ENCODE data around the gene COMP.
"Not testable (repeated sequence)": the region's sequence is repeated elsewhere in the genome, so short reads cannot be mapped to it uniquely, and the experiment has no call there.

Gene COMP

DNA sequence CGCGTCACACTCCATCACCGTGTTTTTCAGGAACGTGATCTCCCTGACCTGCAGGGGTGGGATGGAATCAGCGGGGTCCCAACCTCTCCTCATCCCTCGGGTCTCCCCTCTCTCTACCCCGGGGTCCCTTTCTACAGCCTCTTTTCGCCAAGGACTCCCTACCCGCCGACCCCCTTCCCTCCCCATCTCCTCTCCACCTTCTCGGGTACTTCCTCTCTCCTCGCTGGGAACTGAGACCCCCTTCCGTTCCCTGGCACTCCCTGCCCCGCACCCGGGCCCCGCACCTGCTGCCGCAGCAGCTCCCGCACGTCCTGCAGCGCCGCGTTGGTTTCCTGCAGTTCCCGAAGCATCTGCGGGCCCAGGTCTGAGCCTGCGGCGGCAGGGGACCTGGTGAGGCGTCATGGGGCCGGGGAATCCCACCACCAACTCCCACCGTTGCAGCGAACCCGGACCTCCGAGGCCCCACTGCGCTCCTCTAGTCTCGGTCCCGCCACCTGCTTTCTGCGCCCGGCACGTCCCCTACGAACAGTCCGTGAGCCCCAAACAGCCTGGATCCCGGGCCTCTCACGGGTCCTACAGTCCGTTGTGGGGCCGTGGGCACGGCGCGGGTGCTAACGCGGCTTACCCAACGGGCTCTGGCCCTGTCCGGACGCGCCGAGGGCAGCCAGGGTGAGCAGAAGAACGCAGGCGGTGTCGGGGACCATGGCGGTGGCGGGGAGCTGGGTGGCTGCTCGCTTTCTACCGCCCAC, at the start of gene COMP:
TSS of gene COMP (minus strand) at position 740 of the 749 bp plus-strand sequence. CDS start at position 704, 36 bp downstream.
- DNase-seq (ENCODE audit: low read depth) = no peak

DNA sequence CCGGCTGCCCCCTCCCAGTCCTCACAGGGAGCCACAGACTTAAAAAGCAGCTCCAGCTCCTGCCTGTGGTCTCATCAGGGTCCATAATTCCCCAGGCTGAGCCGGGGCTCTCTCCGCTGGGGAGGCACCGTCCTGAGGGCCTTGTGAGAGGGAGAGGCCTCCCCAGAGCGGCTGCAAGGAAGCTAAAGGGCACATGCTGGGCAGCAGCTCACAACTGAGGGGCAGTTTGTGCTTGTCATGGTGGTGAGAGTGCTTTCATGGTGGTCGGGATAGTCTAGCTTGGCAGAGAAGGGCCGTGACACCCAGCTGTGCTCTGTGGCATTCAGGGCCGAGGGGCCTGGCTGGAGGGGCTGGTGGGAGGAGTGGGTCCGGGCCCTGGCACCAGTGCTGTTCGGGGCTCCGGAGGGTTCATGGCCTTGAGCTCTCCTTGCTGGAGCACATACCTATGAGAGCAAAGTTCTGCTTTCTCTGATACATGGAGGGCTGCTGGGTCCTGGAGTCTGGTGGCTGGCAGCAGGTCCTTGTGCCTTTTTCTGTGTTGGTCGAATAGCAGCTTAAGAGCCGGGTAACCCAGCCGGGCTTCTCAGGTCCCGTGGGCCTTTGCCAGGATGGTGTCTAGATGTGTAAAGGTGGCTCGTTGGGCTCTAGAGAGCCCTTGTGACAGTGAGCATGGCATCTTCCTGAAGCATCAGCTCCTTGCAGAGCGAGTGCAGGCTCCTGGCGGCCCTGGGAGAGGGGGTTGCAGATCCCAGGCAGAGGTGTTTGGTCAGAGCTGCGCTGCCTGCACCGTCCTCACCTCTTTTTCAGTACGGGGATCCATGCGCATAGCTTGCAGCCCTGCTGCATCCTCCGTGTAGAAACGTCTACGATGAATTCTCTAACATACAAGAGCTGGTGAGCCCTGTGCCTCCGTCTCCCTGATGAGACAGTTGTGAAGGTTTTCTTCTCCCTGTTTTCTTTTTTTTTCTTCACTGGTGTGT, 49.5 kb upstream of the COMP start:
- DNase-seq (ENCODE audit: low read depth) = no peak

DNA sequence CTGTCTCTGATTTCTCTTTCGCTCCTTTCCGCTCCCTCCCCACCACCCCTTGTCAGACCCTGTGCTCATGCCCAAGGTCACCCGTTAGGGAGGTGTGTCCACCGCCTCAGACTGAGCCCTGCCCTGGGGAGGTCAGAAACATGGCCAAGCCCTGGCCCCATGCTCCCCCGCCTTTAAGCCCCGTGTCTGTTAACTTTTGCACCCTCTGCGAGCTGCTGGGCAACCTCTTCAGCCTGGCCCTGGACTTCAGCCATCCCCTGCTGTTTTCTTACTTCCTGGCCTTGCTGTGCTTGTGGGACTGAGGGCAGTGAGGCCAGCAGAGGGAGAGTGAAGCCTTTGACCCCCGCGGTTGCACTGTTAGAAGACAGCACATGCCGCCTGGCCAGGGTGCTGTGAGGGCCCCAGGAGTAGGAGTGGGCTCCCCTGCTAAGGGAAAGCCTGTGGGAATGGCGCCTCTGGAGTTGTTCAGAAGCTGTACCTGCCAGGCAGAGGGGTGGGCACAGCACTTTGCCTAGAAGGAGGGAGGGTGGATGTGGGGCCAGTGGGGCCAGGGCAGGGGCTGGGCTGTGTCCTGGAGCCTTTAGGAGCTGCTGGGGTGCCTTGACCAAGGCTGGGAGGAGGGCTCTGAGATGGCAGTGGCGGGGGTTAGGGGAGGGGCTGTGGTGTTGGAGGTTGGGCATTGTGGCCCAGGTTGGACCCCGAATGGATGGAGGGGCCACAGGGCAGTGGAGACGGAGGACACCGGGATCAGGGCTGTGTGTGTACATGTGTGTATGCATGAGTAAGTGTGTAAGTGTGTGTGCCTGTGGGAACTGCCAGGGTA, 48.6 kb upstream of the COMP start:
- no peak for DNase-seq (ENCODE audit: low read depth)

DNA sequence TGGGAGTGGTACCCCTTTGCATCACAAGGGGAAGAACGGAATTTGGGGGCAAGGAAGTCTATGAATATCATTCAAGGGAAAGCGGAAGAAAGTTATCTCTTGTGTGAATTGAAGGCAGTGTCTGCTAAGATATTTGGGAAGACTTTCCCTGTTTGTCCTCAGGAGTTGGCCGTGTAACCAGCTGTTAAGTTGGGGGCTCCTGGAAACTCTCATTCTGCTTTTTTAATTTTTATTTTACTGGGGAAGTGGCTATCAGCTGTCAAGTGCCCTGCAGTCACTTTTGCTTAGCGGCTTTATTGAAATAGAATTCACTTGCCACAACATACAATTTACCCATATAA, 43.5 kb upstream of the COMP start:
- DNase-seq (ENCODE audit: low read depth) = no peak

DNA sequence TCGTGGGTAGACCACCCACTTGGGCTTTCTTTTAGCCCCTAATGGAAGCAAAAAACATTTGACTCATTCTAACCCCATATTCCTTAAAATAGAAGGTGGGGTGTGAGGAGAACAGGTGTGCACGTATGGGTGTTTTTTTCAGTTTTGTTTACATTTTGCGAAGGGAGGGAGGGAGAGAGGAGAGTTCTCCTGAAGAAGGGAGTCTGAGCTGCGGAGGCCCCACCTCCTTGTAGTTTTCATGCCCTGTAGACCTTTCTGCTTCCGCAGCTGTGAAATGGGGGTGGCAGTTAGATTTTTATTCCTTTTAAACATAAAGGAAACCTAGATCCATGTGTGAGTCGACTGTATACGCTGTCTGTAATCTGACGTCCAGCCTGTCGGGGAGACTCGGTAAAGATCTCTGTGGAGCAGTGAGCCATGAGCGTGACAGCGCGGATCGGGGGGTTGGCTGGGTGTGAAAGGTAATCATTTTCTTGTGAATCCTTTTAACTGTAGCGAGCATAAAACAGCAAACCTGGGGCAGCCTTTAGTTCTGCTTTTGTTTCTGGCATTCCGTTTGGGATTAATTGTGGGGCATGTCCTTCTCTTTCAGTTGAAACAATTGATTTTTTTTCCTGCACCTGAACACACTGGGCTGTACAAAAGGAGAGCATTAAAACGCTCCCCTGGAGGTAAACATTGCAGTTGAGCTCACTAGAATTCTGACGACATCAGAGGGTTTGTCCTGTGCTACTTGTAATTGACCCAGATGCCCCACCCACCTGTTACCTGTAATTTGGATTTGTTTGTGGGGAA, 42.9 kb upstream of the COMP start:
- DNase-seq (ENCODE audit: low read depth) = no peak

DNA sequence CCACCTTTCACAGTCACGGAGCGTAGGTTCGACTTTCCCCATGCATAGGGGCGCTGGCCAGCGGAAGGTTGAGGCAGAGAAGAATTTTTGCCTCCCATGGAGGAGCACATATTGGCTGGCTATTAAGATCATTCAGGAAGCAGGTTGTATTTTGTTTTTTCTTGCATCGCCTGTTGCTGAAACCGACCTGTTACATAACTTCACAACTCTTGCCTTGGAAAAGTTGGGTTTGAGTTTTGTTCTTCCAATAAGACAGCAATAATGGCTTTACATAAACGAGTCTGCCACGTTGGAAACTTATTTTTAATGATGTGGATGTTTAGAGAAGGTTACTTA, 42.0 kb upstream of the COMP start:
- no peak for DNase-seq (ENCODE audit: low read depth)

DNA sequence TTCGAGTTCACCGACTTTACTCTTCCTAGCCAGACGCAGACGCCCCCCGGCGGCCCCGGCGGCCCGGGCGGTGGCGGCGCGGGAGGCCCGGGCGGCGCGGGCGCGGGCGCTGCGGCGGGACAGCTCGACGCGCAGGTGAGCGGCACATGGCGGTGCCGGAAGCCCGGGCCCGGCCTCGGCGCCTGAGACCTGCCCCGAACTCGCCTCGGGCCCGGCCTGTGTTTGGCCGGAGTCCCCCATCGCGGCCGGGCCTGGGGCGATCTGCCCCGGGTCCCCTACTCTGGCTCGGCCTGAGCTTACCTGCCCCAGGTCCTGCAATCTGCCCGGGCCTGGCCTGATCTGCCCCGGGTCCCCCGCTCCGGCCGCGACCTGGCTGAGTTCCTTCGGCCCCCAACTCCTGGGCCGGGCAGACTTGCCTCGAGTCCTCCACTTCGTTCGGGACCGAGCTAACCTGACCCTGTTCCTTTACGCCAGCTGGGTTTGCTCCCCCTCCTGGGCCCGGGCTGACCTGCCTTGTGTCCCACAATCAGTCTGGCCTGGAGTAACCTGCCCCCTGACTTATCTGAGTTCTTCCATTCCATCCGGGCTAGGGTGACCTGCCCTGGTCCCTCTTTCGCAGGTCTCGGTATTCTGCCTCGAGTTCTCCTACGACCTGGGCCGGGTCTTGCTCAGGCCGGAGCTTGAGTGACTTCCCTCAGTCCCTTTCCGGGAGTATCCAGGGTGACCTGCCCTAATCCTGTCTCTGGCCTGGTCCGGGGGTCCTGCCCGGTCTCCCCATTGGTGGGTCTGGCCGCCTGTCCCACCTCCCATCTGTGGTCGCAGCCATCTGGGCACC, 41.4 kb upstream of the COMP start:
- no peak for DNase-seq (ENCODE audit: low read depth)

DNA sequence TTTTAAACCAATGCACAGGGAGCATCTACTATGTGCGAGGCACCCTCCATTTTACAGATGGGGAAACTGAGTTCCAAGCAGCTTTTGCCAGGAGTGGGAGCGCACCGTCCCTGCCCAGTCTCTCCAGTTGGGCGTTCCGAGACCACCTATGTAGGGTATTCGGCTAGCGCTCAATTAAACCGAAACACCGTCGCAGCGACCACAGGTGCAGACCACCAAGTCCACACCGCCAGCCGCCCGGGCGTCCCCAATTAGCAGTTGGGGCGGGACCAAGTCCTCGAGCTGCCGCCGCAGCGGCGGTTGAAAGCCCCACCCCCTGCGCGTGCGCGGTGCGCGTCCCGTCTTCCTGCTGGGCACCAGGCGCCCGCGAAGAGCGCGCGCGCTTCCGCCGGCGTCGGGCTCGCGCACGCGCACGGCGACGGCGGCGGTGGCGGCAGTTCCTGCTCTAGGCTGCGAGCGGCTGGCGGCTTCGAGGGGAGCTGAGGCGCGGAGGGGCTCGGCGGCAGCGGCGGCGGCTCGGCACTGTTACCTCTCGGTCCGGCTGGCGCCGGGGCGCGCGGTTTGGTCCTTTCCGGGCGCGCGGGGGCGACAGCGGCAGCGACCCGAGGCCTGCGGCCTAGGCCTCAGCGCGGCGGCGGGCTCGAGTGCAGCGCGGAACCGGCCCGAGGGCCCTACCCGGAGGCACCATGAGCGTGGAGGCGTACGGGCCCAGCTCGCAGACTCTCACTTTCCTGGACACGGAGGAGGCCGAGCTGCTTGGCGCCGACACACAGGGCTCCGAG, 40.6 kb upstream of the COMP start, which contains the start of gene UPF1:
TSS of gene UPF1 (plus strand) at position 436 of the 782 bp plus-strand sequence. CDS start at position 687, 251 bp downstream.
- DNase-seq (ENCODE audit: low read depth) = peak; percentile 52

DNA sequence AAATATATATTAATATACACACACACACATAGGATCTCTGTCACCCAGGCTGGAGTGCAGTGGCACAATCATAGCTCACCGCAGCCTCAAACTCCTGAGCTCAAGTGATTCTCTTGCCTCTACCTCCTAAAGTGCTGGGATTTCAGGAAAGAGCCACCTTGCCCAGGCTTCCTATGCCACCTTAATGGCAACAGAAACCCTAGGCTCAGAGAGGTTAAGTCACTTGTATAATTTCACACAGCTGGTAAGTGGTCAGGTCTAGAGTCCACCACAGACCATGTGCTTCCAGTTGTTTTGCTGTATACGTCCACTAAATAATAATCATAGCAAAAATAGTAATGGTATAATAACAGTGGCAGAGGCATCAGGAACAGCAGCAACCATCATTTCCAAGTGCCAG, 39.4 kb upstream of the COMP start:
- DNase-seq (ENCODE audit: low read depth) = no peak

DNA sequence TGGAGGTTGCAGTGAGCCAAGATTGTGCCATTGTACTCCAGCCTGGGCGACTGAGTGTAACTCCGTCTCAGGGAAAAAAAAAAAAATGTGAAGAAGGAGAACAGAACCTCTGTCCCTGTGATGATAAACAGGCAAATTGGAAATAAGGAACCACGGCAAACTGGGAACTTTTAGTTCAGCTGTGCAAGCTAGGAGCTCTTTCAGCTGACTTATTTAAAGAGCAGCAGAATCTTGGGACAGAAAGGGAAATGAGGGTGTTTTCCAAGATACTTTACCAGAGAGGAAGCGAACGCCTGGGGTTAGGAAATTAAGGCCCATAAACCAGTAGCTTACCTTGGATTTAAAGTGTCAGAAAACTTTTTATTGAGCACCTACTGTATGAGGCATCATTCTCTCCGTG, 37.7 kb upstream of the COMP start:
- DNase-seq (ENCODE audit: low read depth) = no peak

DNA sequence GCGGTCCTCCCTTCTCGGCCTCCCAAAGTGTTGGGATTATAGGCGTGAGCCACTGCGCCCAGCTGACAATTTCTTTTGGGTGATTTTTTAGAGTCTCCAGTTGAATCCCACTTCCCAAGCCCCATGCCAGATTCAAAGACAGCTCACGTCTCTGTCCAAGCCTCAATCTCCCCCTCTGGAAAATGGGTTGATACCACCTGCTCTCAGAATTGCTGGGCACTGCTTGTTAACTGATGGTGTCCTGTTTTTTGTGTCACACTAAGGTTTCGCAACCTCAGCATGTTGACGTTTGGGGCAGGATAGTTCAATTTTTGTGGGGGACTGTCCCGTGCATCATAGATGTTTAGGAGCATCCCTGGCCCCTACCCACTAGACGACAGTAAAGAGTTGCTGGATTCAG, 26.5 kb upstream of the COMP start:
- DNase-seq (ENCODE audit: low read depth) = no peak

DNA sequence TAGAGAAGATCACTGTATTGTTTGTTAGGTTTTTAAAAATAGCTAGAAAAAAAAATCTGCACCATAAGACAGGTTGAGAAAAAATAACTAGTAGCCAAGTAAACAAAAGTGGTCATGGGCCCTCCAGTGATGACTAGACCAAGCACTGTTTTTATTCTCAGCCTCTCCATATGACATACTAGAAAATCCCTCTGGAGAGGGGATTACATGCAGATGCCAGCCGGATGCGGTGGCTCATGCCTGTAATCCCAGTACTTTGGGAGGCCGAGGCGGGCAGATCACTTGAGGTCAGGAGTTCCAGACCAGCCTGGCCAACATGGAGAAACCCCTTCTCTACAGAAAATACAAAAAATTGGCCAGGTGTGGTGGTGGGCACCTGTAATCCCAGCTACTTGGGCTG, 25.5 kb upstream of the COMP start:
- not testable (repeated sequence) for DNase-seq (ENCODE audit: low read depth)

DNA sequence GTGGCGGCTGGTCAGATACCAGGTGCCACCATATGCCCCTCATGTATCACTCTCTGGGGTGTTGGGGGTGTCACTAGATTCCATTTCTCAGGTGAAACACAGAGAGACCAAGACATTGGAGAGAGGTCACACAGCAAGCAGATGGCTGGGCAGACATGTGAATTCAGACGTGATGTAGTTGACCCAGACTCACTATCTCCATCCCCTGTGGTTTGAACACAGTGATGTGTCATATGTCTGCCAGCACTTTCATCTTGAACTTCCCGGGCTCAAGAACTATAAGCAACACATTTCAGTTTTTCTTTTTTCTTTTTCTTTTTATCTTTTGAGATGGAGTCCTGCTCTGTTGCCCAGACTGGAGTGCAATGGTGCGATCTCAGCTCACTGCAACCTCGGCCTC, 24.6 kb upstream of the COMP start:
- DNase-seq (ENCODE audit: low read depth) = no peak

DNA sequence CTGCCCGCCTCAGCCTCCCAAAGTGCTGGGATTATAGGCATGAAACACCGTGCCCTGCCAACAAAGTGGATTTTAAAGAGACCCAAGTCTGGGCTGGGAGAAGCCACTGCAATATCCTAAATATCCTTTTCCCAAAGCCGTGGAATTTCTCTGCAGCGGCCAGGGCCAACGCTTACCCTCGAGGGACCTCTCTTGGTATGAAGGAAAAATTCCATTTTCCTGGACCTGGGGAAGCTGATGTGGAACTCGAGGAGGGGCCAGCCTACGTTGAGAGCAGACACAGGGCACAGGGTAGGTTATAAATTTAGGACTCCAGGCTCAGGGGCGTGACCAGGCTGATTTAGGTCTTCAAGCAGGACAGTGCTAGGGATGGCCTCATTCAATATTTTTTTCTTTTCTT, 23.0 kb upstream of the COMP start:
- DNase-seq (ENCODE audit: low read depth) = no peak

DNA sequence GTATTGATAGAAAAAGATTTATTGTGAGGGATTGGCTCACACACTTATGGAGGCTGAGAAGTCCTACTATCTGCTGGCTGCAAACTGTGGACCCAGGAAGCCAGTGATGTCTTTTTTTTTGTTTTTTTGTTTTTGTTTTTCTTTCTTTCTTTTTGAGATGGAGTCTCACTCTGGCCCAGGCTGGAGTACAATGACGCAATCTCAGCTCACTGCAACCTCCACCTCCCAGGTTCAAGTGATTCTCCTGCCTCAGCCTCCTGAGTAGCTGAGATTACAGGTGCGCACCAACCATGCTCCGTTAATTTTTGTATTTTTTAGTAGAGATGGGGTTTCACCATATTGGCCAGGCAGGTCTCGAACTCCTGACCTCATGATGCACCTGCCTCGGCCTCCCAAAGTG, 20.5 kb upstream of the COMP start:
- not testable (repeated sequence) for DNase-seq (ENCODE audit: low read depth)

DNA sequence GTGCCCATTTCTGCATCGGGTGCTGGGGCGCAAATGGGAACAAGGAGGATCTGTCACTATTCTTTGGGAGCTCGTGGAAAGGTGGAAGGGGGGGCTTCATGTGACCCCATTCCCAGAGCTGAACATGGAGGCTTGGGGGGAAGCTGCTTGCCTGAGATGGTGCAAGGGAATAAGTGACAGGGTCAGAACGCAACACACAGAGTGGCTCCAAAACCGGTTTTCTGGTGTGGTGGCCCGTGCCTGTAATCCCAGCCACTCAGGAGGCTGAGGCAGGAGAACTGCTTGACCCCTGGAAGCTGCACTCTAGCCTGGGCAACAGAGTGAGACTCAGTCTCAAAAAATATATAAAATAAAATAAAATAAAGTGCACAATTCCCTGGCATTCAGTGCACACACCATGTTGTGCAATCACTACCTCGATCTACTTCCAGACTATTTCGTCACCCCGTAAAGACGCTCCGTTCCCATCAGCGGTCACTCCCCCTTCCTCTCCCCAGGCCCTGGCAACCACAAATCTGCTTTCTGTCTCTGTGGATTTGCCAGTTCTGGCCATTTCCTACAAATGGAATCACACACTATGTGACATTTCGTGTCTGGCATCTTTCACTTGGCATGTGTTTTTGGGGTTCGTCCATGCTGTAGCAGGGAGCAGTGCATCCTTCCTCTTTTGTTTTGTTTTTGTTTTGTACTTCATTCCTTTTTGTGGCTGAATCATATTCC, 18.2 kb upstream of the COMP start:
- no peak for DNase-seq (ENCODE audit: low read depth)

DNA sequence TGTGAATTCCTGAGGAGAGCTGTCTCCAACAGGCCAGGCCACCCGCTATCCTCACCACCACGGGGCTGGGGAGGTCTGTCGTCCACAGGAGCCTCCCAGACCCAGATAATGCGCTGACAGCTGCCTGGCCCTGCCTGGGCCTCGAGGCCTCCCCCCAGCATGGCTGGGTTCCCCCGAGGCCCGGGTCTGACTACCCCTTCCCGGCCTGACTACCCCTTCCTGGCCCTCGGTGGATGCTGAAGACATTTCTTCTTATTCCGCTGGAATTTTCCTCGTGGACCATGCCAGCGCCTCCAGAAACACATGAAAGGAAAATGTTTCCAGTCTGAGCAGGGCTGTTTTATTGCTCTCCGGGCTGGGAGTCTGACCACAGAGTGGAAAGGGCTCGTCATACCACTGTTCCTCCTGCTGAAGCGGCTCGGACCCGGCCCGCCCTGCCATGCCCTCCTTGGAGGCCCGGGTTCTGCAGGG, 16.8 kb upstream of the COMP start:
- no peak for DNase-seq (ENCODE audit: low read depth)

DNA sequence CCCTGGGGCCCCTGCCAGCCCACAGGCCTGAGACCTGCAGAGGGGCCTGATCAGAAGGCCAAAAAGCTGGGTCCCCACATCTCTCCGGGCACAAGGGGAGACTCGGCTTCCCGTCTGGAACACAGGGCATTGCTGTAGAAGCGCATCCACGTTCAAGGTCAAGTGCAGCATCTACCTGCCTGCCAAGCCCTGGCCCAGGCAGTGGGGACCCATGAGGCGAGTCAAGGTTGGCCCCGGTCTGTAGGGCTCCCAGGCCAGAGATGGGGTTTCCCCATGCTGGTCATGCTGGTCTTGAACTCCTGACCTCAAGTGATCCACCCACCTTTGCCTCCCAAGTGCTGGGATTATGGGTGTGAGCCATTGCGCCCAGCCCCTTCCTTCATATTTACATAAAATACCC, 13.5 kb upstream of the COMP start:
- DNase-seq (ENCODE audit: low read depth) = no peak

DNA sequence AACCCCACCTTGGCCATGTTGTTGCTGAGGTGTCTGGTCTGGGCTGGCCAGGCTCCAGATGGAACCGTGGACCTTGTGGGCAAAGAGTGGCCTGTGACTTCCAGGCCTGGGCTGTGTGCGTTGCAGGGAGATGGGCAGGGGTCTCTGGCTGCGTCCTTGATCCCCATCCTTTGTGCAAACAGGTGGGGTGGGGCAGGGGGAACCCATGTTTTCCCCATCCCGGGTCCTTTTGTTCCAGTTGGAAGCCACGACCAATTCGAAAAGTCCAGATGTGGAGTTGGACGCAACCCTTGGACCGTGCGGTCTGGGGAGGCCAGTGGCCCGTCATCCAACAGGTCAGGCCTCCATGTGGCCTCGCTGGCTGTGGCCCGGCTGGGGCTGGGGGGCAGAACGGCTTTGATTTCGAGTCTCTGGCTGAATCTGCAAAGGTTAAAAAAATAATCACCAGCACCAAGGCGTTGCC, 13.1 kb upstream of the COMP start:
- no peak for DNase-seq (ENCODE audit: low read depth)

Data from HS-5 (cell line).